Endodermal cell (in vitro differentiated cells): Measurements from ENCODE around the gene SHQ1. TPM values are rescaled to one million over a fixed set of nuclear protein-coding genes. Genes with fewer than 3 reads are reported as not detected.
A peak's percentile ranks its signal among the peaks of the same experiment; 100 is the strongest.

Experiments used
- DNase-seq: peaks from one replicate; pipeline ENCODE4 v3.0.0-alpha.2; 2017
- H3K27ac ChIP-seq: 2 replicates; pipeline ENCODE4 v1.5.1; 2013; ENCODE audit warnings: mild to moderate bottlenecking, low read depth, low read length, moderate library complexity
- H3K27me3 ChIP-seq: 2 replicates; pipeline ENCODE4 v1.6.1; 2013; ENCODE audit warnings: mild to moderate bottlenecking, low read length, moderate library complexity; ENCODE audit not compliant: insufficient read depth, control insufficient read depth, poor library complexity, severe bottlenecking
- H3K36me3 ChIP-seq: 2 replicates; pipeline ENCODE4 v1.7.0; 2013; ENCODE audit warnings: mild to moderate bottlenecking, low read length, moderate library complexity; ENCODE audit not compliant: control insufficient read depth, insufficient read depth
- H3K4me1 ChIP-seq: one replicate; pipeline ENCODE4 v1.7.0; 2013; ENCODE audit warnings: low read length; ENCODE audit not compliant: control insufficient read depth, insufficient read depth
- H3K4me3 ChIP-seq: 2 replicates; pipeline ENCODE4 v1.5.1; 2013; ENCODE audit warnings: mild to moderate bottlenecking, low read length, moderate library complexity
- H3K9ac ChIP-seq: 2 replicates; pipeline ENCODE4 v1.6.1; 2013; ENCODE audit warnings: mild to moderate bottlenecking, low read length, moderate library complexity; ENCODE audit not compliant: poor library complexity, severe bottlenecking; ENCODE audit errors: extremely low read depth
- H3K9me3 ChIP-seq: 2 replicates; pipeline ENCODE4 v1.6.1; 2013; ENCODE audit warnings: mild to moderate bottlenecking, low read length, moderate library complexity; ENCODE audit not compliant: control insufficient read depth
- H3K27ac Mint-ChIP-seq: 2 replicates; pipeline ENCODE4 v1.8.0; 2020; ENCODE audit warnings: mixed read lengths
- H3K27me3 Mint-ChIP-seq: 2 replicates; pipeline ENCODE4 v1.8.0; 2021; ENCODE audit warnings: mild to moderate bottlenecking, mixed read lengths; ENCODE audit not compliant: insufficient read depth
- H3K36me3 Mint-ChIP-seq: 2 replicates; pipeline ENCODE4 v1.8.0; 2020; ENCODE audit warnings: low read depth, mixed read lengths
- H3K4me1 Mint-ChIP-seq: 2 replicates; pipeline ENCODE4 v1.8.0; 2020; ENCODE audit warnings: mixed read lengths
- H3K4me3 Mint-ChIP-seq: 2 replicates; pipeline ENCODE4 v1.8.0; 2020; ENCODE audit warnings: mild to moderate bottlenecking, moderate library complexity, mixed read lengths
- H3K9me3 Mint-ChIP-seq: 2 replicates; pipeline ENCODE4 v1.8.0; 2020; ENCODE audit warnings: mild to moderate bottlenecking, mixed read lengths
- WGBS, 2 experiments: methylation state at CpG; one replicate each; pipeline versions ENCODE4 v1.1.5 to v1.1.7; 2013; ENCODE audit warnings: missing lambda C conversion rate in 2 of 2, mixed read lengths in 1 of 2; ENCODE audit not compliant: insufficient coverage in 1 of 2, insufficient read length in 1 of 2; 5-methylcytosine and 5-hydroxymethylcytosine counted together
- total RNA-seq, 2 donors: library from RNA; stranded (reverse); fragmentation: NEBNext Ultra II Directional in 1 of 2; extraction: Animal tissue kit (Norgen Biotek cat#: 25700) in 1 of 2; gene quantifications; 2 replicates in 1 of 2; 3 replicates in 1 of 2; pipeline ENCODE4 v1.2.1, GENCODE V29; 2021
- TF ChIP-seq, protein P1 (sequence below): fragments of 200-600 bp; sonication (generic); conservative IDR thresholded peaks from 2 replicates; pipeline ENCODE4 v1.5.0; 2021; ENCODE audit warnings: antibody characterized with exemption, mild to moderate bottlenecking

The SHQ1 gene
- total RNA-seq, 2 donors from 2014 or later = 28.2 to 28.4 TPM

DNA sequence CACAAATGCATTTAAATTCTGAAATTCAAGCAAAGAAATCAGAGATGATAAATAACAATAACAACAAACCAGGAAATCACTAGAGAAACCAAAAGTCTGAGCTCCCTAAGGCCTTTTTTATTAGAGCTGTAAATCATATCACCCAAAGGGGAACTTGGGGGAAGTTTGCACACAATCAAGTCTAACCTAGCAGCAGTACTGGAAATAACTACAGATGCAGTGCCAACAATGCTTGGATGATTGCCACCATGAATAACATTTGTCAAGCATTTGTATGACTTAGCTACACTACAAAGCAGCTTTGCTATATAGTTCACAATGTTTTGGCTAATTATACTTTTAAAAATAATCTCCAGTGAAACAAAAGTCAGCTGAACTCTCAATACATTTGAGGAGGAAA, 27.8 kb downstream of the SHQ1 start:
- no peak for DNase-seq
- Histone ChIP-seq H3K27me3 (no peaks in the 10 kb centered on the region), H3K36me3 (peaks cover 9% of the 10 kb centered on the region), H3K4me1 (peaks cover 9% of the 10 kb centered on the region), H3K4me3 (no peak overlapping the region), H3K9me3 (no peaks in the 10 kb centered on the region), H3K9ac (no peak overlapping the region), H3K27ac (no peak overlapping the region)
- Mint-ChIP-seq H3K4me3 (no peak overlapping the region), H3K9me3 (no peaks in the 10 kb centered on the region), H3K36me3 (peaks cover 2% of the 10 kb centered on the region), H3K4me1 (peaks cover 8% of the 10 kb centered on the region), H3K27ac (no peak overlapping the region), H3K27me3 (no peaks in the 10 kb centered on the region)
- TF ChIP-seq, protein P1, sequence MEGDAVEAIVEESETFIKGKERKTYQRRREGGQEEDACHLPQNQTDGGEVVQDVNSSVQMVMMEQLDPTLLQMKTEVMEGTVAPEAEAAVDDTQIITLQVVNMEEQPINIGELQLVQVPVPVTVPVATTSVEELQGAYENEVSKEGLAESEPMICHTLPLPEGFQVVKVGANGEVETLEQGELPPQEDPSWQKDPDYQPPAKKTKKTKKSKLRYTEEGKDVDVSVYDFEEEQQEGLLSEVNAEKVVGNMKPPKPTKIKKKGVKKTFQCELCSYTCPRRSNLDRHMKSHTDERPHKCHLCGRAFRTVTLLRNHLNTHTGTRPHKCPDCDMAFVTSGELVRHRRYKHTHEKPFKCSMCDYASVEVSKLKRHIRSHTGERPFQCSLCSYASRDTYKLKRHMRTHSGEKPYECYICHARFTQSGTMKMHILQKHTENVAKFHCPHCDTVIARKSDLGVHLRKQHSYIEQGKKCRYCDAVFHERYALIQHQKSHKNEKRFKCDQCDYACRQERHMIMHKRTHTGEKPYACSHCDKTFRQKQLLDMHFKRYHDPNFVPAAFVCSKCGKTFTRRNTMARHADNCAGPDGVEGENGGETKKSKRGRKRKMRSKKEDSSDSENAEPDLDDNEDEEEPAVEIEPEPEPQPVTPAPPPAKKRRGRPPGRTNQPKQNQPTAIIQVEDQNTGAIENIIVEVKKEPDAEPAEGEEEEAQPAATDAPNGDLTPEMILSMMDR = no peak

DNA sequence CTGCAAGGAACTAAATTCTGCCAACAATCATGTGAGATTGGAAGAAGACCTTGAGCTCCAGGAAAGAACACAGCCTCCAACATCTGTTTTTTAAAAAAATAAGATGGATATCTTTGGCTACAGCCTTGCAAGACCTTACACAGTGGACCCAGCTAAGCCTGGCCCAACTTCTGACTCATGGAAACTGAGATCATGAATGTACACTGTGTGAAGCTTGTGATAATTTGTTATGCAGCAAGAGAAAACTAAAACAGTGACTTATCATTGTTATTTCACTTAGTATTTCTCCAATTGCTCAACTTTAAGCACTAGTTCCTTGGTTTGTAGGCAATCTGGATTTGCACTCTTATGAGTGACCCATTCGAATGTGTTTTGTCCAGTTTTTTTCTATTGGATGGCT, 29.3 kb downstream of the SHQ1 start:
- no peak for DNase-seq
- H3K27ac Mint-ChIP-seq = no peak overlapping the region

DNA sequence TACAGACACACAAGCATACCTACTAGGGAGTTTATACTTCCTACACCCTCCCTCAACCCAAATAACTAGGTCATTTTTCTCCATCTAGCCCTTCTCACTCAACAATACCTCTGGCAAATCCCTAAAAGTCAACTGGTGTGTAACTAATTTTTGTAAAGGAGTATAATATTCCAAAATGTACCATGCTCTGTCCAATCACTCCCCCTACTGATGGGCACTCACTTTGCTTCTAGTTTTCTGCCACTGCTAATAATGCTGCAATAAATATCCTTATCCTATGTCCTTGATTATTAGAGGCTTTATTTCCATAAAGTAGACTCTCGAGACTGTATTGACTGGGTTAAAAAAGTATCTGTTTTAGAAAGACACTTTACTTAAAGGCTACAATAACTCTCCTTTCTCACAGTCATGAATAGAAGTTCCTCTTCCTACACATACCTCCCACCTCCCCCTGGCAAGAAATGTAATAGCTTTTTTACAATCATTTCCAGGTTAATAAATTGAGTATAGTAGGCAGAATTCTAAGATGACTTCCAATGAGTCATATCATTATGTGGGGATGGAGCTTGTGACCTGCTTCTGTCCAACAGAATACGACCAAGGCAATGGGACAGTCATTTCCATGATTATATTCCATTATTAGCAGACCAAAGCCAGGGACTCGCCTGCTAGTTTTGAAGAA, 30.0 kb downstream of the SHQ1 start:
- DNase-seq = no peak
- TF ChIP-seq, protein P1 = peak; percentile 70
- WGBS, 2 experiments = 90% methylated on average over 3 of the region's 3 CpGs; no CpG with 5 or more reads in 1 of the 2 experiments

More for the DNA sequence above, 29.3 kb downstream of the SHQ1 start:
- H3K4me3 ChIP-seq = no peak overlapping the region
- H3K27me3 ChIP-seq = no peaks in the 10 kb centered on the region
- peaks cover 2% of the 10 kb centered on the region for H3K36me3 Mint-ChIP-seq
- H3K9ac ChIP-seq = no peak overlapping the region
- H3K36me3 ChIP-seq = peaks cover 9% of the 10 kb centered on the region
- H3K27ac ChIP-seq = no peak overlapping the region
- peaks cover 14% of the 10 kb centered on the region for H3K4me1 Mint-ChIP-seq
- H3K9me3 ChIP-seq = no peaks in the 10 kb centered on the region
- H3K4me3 Mint-ChIP-seq = no peak overlapping the region
- H3K9me3 Mint-ChIP-seq = no peaks in the 10 kb centered on the region
- no peaks in the 10 kb centered on the region for H3K27me3 Mint-ChIP-seq
- WGBS, 2 experiments = 100% methylated on average over 1 of the region's 1 CpG; no CpG with 5 or more reads in 1 of the 2 experiments
- H3K4me1 ChIP-seq = peaks cover 9% of the 10 kb centered on the region
- TF ChIP-seq, protein P1 = no peak

More for the DNA sequence above, 30.0 kb downstream of the SHQ1 start:
- peaks cover 14% of the 10 kb centered on the region for H3K4me1 Mint-ChIP-seq
- H3K36me3 Mint-ChIP-seq = peaks cover 2% of the 10 kb centered on the region
- Histone ChIP-seq H3K4me3 (no peak overlapping the region), H3K27me3 (no peaks in the 10 kb centered on the region), H3K9me3 (no peaks in the 10 kb centered on the region), H3K9ac (no peak overlapping the region), H3K36me3 (peaks cover 7% of the 10 kb centered on the region), H3K27ac (no peak overlapping the region), H3K4me1 (peaks cover 9% of the 10 kb centered on the region)
- no peak overlapping the region for H3K4me3 Mint-ChIP-seq
- no peaks in the 10 kb centered on the region for H3K9me3 Mint-ChIP-seq
- H3K27me3 Mint-ChIP-seq = no peaks in the 10 kb centered on the region
- no peak overlapping the region for H3K27ac Mint-ChIP-seq
